Non-pigmented ciliary epithelial cell (primary cell): ENCODE measurements around the gene C1QTNF7.

Source experiments
- DNase-seq: peaks from one replicate; pipeline ENCODE4 v3.0.0-alpha.2; 2010; ENCODE audit warnings: low read depth

The C1QTNF7 gene

DNA sequence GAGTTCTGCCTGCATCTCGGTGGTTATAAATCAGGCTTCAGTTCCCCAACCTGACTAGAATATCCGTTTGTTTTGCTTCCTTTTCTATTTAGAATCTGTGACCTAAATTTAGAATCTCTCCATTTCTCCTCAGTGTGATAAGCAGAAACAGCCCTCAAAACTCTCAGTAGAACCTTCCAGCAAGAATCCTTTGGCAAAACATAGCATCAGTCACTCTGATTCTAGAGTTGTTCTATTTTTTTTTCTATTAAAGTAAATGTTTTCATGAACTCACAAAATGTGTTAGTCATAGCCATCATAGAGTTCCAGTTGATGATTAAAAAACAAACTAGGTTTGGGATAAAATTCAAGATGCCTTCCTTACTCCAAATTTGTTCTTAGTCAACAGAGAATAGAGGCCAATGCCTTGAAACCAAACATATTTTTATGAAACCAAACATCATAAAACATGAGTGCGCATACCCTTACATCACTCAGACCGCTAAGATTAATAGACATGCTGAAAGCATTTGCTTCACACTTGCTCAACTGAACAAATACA, 13.2 kb upstream of the C1QTNF7 start:
- DNase-seq: no peak

GRCh38 chr4:15416357-15417232, 11.2 kb upstream of the C1QTNF7 start:
- DNase-seq: no peak

- no peak for DNase-seq
Observed at GRCh38 chr4:15417233-15417660, 10.6 kb upstream of the C1QTNF7 start.

GRCh38 chr4:15418956-15419355, 8.9 kb upstream of the C1QTNF7 start:
- DNase-seq: no peak

GRCh38 chr4:15420642-15421041, 7.2 kb upstream of the C1QTNF7 start:
- peak; percentile 64 for DNase-seq

DNA sequence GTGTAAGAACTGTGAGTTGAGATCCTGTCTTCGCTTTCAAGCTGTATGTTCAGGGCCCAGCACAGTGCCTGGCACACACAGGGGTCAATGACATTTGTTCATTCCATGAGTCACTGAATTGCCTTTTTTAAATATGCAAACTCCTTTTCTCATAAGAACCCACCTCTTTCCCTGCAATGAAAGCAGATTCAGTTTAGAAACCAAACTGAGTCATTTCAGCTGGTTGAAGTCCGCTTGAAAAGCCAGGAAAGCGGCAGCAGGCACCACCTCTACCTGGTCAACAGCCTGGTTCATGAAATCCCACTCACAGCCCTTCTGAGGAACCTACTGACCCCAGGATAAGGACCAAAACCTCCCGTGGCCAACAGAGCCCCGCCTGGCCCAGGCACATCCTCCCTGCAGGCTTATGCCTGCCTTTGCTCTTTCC, 4.5 kb upstream of the C1QTNF7 start:
- DNase-seq: no peak

GRCh38 chr4:15425520-15425919, 2.3 kb upstream of the C1QTNF7 start:
- DNase-seq: no peak

DNA sequence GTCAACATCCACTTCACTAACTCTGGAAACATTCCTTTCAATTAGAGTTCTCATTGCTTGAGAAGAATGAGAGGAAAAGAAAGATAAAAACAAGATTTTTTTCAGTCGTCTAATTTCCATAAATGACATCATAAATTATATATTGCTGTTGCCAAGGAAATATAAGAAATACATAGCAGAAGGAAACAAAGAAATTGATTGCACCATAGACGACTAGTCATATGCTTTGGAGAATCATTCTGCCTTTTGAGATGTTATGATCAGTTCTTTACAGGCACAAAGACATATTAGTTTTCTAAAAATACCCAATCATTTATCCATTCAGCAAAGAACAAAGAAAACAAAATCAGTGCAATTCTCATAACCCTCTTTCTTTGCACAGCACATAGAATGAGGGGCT, 672 bp upstream of the C1QTNF7 start:
- no peak for DNase-seq

- no peak for DNase-seq
Observed at GRCh38 chr4:15428611-15429010, 778 bp downstream of the C1QTNF7 start.

DNA sequence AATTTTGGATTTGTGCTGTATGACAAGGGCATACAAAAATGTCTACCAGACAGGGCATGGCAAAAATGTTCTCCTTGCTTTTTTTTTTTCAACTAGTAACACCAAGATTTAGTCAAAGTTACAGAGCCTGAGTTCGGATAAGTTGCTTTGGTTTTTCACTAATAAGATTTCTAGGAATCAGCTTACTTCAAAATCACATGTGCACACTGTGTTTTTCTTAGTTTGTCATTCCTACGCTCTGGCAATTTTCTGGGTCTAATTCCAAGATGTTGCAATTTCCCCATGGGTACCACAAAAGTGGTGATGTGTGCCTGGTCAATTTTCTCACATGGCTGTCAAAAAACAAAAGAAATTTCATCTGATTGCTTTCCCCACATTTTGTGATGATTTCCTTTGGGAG, 6.3 kb downstream of the C1QTNF7 start:
- DNase-seq: no peak

DNA sequence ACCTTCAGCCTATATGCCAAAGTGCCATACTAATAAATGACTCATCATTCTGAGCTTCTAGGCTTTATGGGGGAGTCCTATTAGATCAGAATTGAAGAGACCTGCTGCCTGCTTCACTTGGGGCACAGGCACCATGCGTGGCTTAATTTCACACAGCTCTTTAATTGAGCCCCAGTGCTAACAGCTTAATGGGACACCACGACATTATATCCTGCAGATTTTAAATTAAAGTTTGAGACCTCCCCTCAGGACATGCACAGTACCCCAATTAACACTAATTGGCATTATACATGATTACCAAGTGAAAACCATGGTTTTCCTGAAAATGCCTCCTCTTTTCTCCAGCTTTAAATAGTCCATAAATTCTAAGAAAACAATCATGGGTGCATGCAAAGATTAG, 6.8 kb downstream of the C1QTNF7 start:
- DNase-seq: no peak

DNA sequence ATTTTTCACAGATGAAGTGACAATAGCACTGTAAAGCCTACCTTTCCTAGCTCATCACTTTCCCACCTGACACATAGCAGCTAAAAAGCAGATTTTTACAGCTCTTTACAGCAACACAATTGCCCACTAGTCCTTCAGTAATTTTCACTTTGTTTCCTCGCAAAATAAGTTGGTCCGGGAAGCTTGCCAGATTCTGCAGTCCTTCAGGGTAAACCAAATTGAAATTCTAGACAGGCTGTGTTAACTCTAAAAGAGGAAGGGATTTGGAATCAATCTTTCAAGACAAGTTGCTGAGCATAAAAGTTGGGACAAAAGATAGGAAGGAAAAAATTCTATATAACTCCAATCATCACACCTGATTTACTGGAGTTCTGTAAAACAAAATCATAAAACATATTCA, 8.7 kb downstream of the C1QTNF7 start:
- no peak for DNase-seq

- DNase-seq: no peak
Observed at GRCh38 chr4:15438939-15439524, 11.2 kb downstream of the C1QTNF7 start.

DNA sequence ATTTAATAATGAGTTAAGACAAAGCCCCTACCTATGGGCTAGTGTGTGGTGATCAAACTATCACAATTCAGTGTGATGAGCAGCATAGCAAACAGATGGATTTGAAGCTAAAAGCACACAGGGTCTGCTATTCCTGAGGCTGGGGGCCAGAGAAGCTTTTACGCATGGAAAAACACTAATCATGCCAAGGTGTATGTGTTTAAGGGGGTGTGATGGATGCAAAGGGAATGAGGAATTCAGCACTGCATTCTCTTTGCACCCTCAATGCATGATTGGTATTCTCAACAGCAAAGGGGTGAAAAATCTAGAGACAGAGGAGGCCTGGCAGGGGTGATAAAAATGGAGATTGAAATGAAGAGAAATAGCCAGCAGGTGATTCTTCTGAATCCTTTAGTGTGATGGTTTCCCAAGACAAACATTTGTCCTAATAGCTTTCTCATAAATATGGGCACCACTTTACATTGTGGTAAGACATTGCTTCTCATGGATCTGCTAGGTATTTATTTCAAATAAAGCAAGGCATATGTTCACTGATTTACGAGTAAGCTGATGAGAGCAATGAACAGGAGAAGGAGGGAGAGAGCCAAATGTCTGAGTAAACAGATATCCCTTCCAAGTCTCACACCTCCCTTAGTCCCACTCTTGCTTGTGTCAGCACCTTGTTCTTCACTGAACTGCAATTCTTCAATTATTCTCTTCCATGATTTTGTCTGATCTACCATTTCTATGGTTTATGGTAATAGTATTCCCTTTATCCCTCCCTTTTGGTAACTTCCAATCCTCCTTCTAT, 15.7 kb downstream of the C1QTNF7 start:
- no peak for DNase-seq

GRCh38 chr4:15444276-15444675, 16.4 kb downstream of the C1QTNF7 start:
- no peak for DNase-seq

DNA sequence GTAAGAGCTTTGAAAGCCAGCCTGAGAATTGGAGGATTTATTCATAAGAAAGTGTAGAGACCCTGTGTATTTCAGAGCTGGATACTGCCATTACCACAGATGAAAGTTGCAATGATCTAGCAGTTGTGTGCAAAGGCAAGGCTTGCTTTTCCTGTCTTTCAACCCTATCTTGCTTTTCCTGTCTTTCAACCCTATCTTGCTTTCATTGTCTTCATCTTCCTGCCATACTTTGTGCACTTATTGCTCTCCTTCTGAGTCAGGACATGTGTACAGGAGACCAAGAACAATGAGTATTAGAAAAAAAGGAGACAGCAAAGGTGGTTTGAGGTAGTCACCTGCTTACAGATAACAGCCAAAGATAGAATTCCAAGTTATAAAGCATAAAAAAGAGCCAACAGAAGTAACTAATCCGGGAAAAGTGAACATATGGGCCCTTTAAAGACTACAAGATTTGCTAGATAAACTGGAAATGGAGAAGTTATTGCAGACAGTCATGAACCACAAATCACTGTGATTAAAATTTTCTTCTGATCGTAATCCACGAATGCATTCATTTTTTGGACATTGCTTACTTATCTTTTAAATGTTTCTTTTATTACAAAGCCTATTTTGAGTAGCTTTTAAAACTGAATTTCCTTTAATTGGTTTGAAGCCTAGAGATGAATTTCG, 17.2 kb downstream of the C1QTNF7 start:
- DNase-seq: no peak

- no peak for DNase-seq
Observed at GRCh38 chr4:15451181-15451865, 23.5 kb downstream of the C1QTNF7 start.

GRCh38 chr4:15451866-15452765, 24.3 kb downstream of the C1QTNF7 start:
- peak; percentile 96 for DNase-seq

- DNase-seq: no peak
Observed at GRCh38 chr4:15455290-15455689, 27.5 kb downstream of the C1QTNF7 start.
